ENCODE data around the gene NHSL2. TPM values are rescaled to one million over a fixed set of nuclear protein-coding genes. Genes with fewer than 3 reads are reported as not detected.
A peak's percentile ranks its signal among the peaks of the same experiment; 100 is the strongest.

The NHSL2 gene
- polyA plus RNA-seq, 3 donors: 16.6 to 39.8 (median 22.8) TPM

- Histone ChIP-seq H3K79me2 (ENCODE audit: insufficient read depth, low read length) (peaks cover 50% of the 10 kb centered on the region), H3K27ac (ENCODE audit: low read depth in 1 of 2, low read length in 2 of 2) (peak overlapping the region; percentile 96 to 98), H3K9me3 (replicated peaks in 1 of 2; ENCODE audit: control insufficient read depth in 1 of 2, insufficient read depth in 1 of 2, low read length in 2 of 2) (no peaks in the 10 kb centered on the region), H3K4me2 (replicated peaks; ENCODE audit: extremely low read depth, low read length, poor library complexity, severe bottlenecking) (peak overlapping the region; percentile 73), H3K27me3 (ENCODE audit: control insufficient read depth in 2 of 2, insufficient read depth in 2 of 2, low read length in 2 of 2) (peaks cover 0 to 2% of the 10 kb centered on the region in 2 donors), H4K20me1 (ENCODE audit: insufficient read depth, low read length) (no peaks in the 10 kb centered on the region), H2AFZ (ENCODE audit: insufficient read depth, low read depth, low read length, poor library complexity, severe bottlenecking) (no peak overlapping the region), H3K9ac (ENCODE audit: insufficient read depth, low read length, poor library complexity, severe bottlenecking) (peak overlapping the region; percentile 90), H3K4me1 (ENCODE audit: control insufficient read depth in 1 of 2, insufficient read depth in 2 of 2, low read length in 2 of 2) (peaks cover 84 to 97% of the 10 kb centered on the region in 2 donors), H3K36me3 (replicated peaks in 1 of 2; ENCODE audit: control insufficient read depth in 1 of 2, insufficient read depth in 2 of 2, low read length in 2 of 2) (no peaks in the 10 kb centered on the region), H3K4me3 (replicated peaks in 1 of 3; ENCODE audit: low read depth in 2 of 3, low read length in 3 of 3) (peak overlapping the region; percentile 53 to 80 (median 80))
- Mint-ChIP-seq H3K4me1 (peaks cover 70% of the 10 kb centered on the region), H3K27ac (peak overlapping the region; percentile 97 to 99 (median 98)), H3K36me3 (peaks cover 7 to 19% of the 10 kb centered on the region in 2 donors), H3K4me3 (peak overlapping the region; percentile 89 to 95), H3K27me3 (ENCODE audit: low read depth in 3 of 3) (peaks cover 0 to 31% (median 0%) of the 10 kb centered on the region in 3 donors), H3K9me3 (peaks cover 0 to 10% (median 3%) of the 10 kb centered on the region in 7 donors)
- 0% methylated on average over 5 of the region's 9 CpGs for WGBS (ENCODE audit: insufficient coverage)
- intact Hi-C loops (cut with micrococcal nuclease): no loop called here
- TF ChIP-seq CTCF (IDR thresholded peaks at IDR 0.05): no peak
- DNase-seq: peak; percentile 88 to 93 (median 91)
These were observed 190.2 kb downstream of the NHSL2 start for GRCh38 chrX:72100824-72101351.

GRCh38 chrX:72101597-72102037 lies 191.0 kb downstream of the NHSL2 start:
- Histone ChIP-seq H3K4me2 (replicated peaks; ENCODE audit: extremely low read depth, low read length, poor library complexity, severe bottlenecking) (peak overlapping the region; percentile 73), H3K4me3 (replicated peaks in 1 of 3; ENCODE audit: low read depth in 2 of 3, low read length in 3 of 3) (peak overlapping the region; percentile 53 to 80 (median 80))

More at GRCh38 chrX:72101597-72102037, 191.0 kb downstream of the NHSL2 start:
- no peak overlapping the region for H2AFZ ChIP-seq (ENCODE audit: insufficient read depth, low read depth, low read length, poor library complexity, severe bottlenecking)
- H3K9me3 ChIP-seq (replicated peaks in 1 of 2; ENCODE audit: control insufficient read depth in 1 of 2, insufficient read depth in 1 of 2, low read length in 2 of 2): no peaks in the 10 kb centered on the region
- H3K4me1 ChIP-seq (ENCODE audit: control insufficient read depth in 1 of 2, insufficient read depth in 2 of 2, low read length in 2 of 2): peaks cover 82 to 94% of the 10 kb centered on the region in 2 donors
- peaks cover 9 to 19% of the 10 kb centered on the region in 2 donors for H3K36me3 Mint-ChIP-seq
- no peaks in the 10 kb centered on the region for H3K27me3 ChIP-seq (ENCODE audit: control insufficient read depth in 2 of 2, insufficient read depth in 2 of 2, low read length in 2 of 2)
- peaks cover 0 to 10% (median 3%) of the 10 kb centered on the region in 7 donors for H3K9me3 Mint-ChIP-seq
- H3K27ac ChIP-seq (ENCODE audit: low read depth in 1 of 2, low read length in 2 of 2): peak overlapping the region; percentile 96 to 98
- peak; percentile 58 to 75 (median 60) for DNase-seq
- peak overlapping the region; percentile 90 for H3K9ac ChIP-seq (ENCODE audit: insufficient read depth, low read length, poor library complexity, severe bottlenecking)
- peaks cover 69% of the 10 kb centered on the region for H3K4me1 Mint-ChIP-seq
- no peaks in the 10 kb centered on the region for H3K36me3 ChIP-seq (replicated peaks in 1 of 2; ENCODE audit: control insufficient read depth in 1 of 2, insufficient read depth in 2 of 2, low read length in 2 of 2)
- intact Hi-C loops (cut with micrococcal nuclease): no loop called here
- H3K4me3 Mint-ChIP-seq: peak overlapping the region; percentile 89 to 95
- H3K27me3 Mint-ChIP-seq (ENCODE audit: low read depth in 3 of 3): peaks cover 0 to 28% (median 0%) of the 10 kb centered on the region in 3 donors
- peaks cover 55% of the 10 kb centered on the region for H3K79me2 ChIP-seq (ENCODE audit: insufficient read depth, low read length)
- peak overlapping the region; percentile 97 to 99 (median 98) for H3K27ac Mint-ChIP-seq
- no peaks in the 10 kb centered on the region for H4K20me1 ChIP-seq (ENCODE audit: insufficient read depth, low read length)
- 0% methylated on average over 1 of the region's 4 CpGs for WGBS (ENCODE audit: insufficient coverage)
- TF ChIP-seq CTCF (IDR thresholded peaks at IDR 0.05): no peak
